B cell (primary cell): ENCODE results near the gene PSMD1.

Experiments used
- CTCF ChIP-seq: fragments of 200-600 bp; IDR thresholded peaks from one replicate; pipeline ENCODE4 v1.8.0; 2022; ENCODE audit warnings: antibody characterized with exemption, mild to moderate bottlenecking
- EZH2 ChIP-seq: IDR thresholded peaks from 2 replicates; pipeline ENCODE4 v1.6.1; 2012; ENCODE audit warnings: borderline replicate concordance, low read depth, mild to moderate bottlenecking, moderate library complexity, low read length; ENCODE audit not compliant: insufficient read depth, poor library complexity, severe bottlenecking

GRCh38 chr2:231063347-231063746 is 6.7 kb downstream of the PSMD1 start:
- TF ChIP-seq CTCF (no peak), EZH2 (no peak)
